WI38 (cell line): ENCODE data around the gene CALN1.

Source experiments
- H3K4me3 ChIP-seq: 2 replicates; pipeline ENCODE4 v1.5.1; 2011; ENCODE audit warnings: low read depth, mild to moderate bottlenecking, control low read depth, low read length
- TF ChIP-seq, protein P1 (sequence below): IDR thresholded peaks from 2 replicates; pipeline ENCODE4 v1.5.1; 2012; ENCODE audit warnings: low read depth, mild to moderate bottlenecking, control low read depth, low read length

The CALN1 gene

GRCh38 chr7:72092769-72093168 lies 319.4 kb downstream of the CALN1 start:
- no peak overlapping the region for H3K4me3 ChIP-seq
- TF ChIP-seq, protein P1, sequence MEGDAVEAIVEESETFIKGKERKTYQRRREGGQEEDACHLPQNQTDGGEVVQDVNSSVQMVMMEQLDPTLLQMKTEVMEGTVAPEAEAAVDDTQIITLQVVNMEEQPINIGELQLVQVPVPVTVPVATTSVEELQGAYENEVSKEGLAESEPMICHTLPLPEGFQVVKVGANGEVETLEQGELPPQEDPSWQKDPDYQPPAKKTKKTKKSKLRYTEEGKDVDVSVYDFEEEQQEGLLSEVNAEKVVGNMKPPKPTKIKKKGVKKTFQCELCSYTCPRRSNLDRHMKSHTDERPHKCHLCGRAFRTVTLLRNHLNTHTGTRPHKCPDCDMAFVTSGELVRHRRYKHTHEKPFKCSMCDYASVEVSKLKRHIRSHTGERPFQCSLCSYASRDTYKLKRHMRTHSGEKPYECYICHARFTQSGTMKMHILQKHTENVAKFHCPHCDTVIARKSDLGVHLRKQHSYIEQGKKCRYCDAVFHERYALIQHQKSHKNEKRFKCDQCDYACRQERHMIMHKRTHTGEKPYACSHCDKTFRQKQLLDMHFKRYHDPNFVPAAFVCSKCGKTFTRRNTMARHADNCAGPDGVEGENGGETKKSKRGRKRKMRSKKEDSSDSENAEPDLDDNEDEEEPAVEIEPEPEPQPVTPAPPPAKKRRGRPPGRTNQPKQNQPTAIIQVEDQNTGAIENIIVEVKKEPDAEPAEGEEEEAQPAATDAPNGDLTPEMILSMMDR: no peak

DNA sequence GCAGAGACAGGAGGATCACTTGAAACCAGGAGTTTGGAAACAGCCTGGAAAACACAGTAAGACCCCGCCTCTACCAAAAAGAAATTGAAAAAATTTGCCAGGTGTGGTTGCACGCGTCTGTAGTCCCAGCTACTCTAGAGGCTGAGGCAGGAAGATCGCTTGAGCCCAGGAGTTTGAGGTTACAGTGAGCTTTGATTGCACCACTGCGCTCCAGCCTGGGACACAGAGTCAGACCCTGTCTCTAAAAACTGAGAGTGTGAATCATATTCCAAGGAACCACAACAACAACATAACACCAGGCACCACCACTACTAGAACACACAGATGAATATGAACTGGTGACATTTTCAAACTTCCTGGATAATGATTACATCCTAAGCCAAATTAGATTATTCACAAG lies 324.2 kb downstream of the CALN1 start:
- no peak overlapping the region for H3K4me3 ChIP-seq
- TF ChIP-seq, protein P1: no peak

DNA sequence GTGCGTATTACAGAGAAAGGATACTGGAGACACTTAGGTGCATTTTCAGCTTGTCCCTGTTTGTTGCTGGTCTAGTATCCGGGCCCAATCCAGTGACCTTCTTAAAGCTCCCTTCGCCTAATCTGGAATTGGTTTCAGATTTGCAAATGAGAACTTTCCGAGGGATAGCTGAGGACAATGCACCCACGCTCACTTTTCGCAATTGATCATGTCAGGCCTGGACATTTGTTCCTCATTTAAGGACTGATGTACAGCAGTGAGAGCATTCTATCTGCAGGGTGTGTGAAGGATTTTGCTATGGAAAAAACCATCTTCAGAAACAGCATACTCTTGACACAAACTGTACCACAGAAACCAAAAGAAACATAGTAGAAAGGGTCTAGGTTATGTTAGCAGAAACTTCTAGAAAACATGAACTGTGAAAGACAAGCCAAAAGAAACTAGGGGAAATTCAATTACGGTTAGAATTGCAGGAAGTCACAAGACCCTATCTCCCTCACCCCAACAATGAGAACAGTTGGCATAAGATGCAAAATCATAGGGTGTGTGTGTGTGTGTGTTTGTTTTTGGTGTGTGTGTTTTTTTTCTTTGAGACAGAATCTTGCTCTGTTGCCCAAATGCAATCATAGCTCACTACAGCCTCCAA lies 331.1 kb downstream of the CALN1 start:
- TF ChIP-seq, protein P1: no peak
- no peak overlapping the region for H3K4me3 ChIP-seq

DNA sequence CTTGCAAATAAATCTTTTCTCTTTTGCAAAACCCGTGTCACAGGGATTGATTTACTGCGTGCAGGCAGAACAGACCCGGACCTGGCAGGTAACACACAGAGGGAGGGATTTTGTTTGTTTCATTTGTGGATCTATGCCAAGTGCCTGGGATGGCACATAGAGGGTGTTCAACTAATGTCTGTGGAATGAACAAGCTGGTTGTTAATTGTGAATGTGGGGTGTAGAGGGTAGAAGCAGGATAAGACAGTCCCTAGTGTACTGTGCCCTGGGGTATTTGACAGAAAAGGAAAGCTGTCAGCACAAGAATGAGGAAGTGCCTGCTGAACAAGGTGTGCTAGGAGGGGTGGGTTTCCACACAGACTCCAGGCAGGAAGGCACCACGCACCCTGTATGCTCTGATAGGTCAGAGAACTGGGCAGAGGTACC lies 331.8 kb downstream of the CALN1 start:
- TF ChIP-seq, protein P1: no peak
- no peak overlapping the region for H3K4me3 ChIP-seq

DNA sequence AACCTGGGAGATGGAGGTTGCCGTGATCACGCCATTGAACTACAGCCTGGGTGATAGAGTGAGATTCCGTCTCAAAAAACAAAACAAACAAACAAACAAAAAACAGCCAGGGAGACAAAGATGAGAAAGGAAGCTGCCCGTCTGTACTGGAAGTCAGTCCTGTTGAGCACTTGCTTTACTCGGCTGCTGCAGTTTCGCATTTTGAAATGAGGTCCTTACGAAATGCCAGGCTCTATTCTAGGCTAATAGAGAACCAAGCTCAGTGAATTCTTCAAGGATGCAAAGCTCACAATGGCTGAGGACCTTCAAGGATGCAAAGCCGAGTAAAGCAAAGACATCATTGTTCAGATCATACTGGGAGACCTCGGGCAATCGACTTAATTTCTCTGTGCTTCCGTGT lies 333.3 kb downstream of the CALN1 start:
- no peak overlapping the region for H3K4me3 ChIP-seq
- TF ChIP-seq, protein P1: no peak

GRCh38 chr7:72078301-72078700 lies 333.8 kb downstream of the CALN1 start:
- TF ChIP-seq, protein P1: no peak
- no peak overlapping the region for H3K4me3 ChIP-seq

- TF ChIP-seq, protein P1: no peak
- H3K4me3 ChIP-seq: no peak overlapping the region
Observed at GRCh38 chr7:72077786-72078185, 334.4 kb downstream of the CALN1 start.
